HG03439 (cell line): ENCODE measurements around the gene DDX39B.
"Not testable (repeated sequence)": the region's sequence is repeated elsewhere in the genome, so short reads cannot be mapped to it uniquely, and the experiment has no call there.

Experiments used
- ATAC-seq: cut with Tn5 transposase; IDR thresholded peaks from one replicate; pipeline ENCODE4 v1.9.1; 2021; ENCODE audit warnings: mild to moderate bottlenecking, moderate library complexity; ENCODE audit not compliant: unreplicated experiment

The DDX39B gene

DNA sequence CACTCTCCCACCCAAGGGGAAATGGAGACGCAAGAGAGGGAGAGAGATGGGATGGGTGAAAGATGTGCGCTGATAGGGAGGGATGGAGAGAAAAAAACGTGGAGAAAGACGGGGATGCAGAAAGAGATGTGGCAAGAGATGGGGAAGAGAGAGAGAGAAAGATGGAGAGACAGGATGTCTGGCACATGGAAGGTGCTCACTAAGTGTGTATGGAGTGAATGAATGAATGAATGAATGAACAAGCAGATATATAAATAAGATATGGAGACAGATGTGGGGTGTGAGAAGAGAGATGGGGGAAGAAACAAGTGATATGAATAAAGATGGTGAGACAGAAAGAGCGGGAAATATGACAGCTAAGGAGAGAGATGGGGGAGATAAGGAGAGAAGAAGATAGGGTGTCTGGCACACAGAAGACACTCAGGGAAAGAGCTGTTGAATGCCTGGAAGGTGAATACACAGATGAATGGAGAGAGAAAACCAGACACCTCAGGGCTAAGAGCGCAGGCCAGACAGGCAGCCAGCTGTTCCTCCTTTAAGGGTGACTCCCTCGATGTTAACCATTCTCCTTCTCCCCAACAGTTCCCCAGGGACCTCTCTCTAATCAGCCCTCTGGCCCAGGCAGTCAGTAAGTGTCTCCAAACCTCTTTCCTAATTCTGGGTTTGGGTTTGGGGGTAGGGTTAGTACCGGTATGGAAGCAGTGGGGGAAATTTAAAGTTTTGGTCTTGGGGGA, 34.3 kb upstream of the DDX39B start:
- no peak for ATAC-seq

DNA sequence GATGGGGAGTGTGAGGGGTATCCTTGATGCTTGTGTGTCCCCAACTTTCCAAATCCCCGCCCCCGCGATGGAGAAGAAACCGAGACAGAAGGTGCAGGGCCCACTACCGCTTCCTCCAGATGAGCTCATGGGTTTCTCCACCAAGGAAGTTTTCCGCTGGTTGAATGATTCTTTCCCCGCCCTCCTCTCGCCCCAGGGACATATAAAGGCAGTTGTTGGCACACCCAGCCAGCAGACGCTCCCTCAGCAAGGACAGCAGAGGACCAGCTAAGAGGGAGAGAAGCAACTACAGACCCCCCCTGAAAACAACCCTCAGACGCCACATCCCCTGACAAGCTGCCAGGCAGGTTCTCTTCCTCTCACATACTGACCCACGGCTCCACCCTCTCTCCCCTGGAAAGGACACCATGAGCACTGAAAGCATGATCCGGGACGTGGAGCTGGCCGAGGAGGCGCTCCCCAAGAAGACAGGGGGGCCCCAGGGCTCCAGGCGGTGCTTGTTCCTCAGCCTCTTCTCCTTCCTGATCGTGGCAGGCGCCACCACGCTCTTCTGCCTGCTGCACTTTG, 33.6 kb upstream of the DDX39B start, which contains the start of gene TNF:
TSS of gene TNF (plus strand) at position 231 of the 567 bp plus-strand sequence. CDS start at position 408, 177 bp downstream.
- ATAC-seq: no peak

DNA sequence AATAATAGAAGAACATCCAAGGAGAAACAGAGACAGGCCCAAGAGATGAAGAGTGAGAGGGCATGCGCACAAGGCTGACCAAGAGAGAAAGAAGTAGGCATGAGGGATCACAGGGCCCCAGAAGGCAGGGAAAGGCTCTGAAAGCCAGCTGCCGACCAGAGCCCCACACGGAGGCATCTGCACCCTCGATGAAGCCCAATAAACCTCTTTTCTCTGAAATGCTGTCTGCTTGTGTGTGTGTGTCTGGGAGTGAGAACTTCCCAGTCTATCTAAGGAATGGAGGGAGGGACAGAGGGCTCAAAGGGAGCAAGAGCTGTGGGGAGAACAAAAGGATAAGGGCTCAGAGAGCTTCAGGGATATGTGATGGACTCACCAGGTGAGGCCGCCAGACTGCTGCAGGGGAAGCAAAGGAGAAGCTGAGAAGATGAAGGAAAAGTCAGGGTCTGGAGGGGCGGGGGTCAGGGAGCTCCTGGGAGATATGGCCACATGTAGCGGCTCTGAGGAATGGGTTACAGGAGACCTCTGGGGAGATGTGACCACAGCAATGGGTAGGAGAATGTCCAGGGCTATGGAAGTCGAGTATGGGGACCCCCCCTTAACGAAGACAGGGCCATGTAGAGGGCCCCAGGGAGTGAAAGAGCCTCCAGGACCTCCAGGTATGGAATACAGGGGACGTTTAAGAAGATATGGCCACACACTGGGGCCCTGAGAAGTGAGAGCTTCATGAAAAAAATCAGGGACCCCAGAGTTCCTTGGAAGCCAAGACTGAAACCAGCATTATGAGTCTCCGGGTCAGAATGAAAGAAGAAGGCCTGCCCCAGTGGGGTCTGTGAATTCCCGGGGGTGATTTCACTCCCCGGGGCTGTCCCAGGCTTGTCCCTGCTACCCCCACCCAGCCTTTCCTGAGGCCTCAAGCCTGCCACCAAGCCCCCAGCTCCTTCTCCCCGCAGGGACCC, 32.6 kb upstream of the DDX39B start:
- no peak for ATAC-seq

- ATAC-seq: no peak
These were observed 31.7 kb upstream of the DDX39B start for GRCh38 chr6:31573239-31574105.

DNA sequence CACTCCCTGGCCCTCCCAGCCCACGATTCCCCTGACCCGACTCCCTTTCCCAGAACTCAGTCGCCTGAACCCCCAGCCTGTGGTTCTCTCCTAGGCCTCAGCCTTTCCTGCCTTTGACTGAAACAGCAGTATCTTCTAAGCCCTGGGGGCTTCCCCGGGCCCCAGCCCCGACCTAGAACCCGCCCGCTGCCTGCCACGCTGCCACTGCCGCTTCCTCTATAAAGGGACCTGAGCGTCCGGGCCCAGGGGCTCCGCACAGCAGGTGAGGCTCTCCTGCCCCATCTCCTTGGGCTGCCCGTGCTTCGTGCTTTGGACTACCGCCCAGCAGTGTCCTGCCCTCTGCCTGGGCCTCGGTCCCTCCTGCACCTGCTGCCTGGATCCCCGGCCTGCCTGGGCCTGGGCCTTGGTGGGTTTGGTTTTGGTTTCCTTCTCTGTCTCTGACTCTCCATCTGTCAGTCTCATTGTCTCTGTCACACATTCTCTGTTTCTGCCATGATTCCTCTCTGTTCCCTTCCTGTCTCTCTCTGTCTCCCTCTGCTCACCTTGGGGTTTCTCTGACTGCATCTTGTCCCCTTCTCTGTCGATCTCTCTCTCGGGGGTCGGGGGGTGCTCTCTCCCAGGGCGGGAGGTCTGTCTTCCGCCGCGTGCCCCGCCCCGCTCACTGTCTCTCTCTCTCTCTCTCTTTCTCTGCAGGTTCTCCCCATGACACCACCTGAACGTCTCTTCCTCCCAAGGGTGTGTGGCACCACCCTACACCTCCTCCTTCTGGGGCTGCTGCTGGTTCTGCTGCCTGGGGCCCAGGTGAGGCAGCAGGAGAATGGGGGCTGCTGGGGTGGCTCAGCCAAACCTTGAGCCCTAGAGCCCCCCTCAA, 30.5 kb upstream of the DDX39B start, which contains the start of gene LTA:
TSS of gene LTA (plus strand) at position 249 of the 871 bp plus-strand sequence. CDS start at position 703, 454 bp downstream.
- ATAC-seq: peak; percentile 34

GRCh38 chr6:31569861-31570536, 28.2 kb upstream of the DDX39B start:
- no peak for ATAC-seq

DNA sequence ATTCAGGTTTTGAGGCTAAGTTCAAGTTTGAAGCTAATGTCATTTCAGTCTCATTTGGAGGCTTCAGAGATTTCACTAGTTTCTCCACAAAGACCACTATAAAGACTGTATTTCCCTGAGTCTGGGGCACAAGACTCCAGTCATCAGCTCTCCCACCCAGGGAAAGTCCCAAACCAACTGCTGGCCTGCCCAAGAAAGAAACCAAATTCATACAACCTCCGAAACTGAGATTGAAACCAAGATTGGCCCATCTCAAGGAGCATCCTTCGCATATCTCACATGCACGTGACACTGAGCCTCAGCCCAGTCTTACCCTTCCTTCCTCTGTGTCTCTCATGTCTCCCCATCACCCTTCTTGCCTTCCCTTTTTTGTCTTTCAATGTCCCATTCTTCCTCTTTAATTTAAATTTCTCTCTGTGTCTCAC, 26.7 kb upstream of the DDX39B start:
- peak; percentile 63 for ATAC-seq

GRCh38 chr6:31567531-31568370, 25.9 kb upstream of the DDX39B start:
- ATAC-seq: no peak

DNA sequence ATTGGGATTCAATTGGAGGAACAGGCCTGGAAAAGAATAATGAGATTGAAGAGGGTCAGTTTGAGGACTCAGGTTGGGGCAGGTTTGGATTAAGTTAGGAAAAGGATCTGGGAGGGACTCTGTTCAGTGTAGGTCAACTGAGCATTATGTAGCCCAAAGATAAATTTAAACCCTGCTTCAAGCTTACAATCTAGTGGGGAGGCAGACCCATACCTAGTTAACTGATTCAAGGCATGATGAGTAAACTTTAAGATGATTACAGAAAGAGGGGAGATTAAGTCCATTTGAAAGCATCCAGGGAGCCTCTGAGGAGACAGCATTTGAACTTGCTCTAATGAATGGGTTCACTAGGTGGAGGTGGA, 18.9 kb upstream of the DDX39B start:
- no peak for ATAC-seq

DNA sequence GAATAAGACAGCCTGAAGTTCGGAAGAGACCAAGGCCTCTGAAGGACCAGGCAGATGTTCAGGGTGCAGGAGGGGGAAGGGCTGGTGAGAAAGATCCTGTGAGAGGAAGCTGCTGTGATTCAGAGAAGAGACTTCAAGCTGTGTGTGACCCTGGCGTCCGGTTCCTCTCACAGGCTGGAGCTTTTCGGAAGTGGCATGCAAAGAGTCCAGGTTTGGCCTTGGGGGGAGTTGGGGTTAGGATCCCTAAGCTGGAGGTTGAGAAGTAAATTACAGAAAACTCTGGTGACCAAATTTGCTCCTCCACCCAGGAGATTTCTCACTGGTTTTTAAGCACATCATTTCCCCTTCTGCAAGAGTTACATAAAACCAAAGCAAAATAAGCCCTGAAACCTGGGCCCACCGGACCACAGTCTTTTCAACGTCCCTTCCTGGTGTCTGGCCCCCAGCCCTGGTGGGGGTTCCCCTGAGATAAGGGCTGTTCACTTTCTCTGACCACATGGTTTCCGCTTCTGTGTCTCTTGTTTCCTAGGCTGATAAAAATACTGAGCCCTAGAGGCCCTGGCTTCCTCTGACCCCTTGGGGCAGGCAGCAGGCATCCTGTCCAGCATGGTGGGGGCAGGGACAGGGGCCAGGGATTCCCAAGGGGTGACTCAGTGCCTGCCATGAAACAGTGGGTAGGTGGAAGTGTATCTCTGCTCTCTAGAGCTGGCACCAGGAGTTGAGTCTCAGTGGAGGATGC, 18.3 kb upstream of the DDX39B start:
- ATAC-seq: peak; percentile 65

DNA sequence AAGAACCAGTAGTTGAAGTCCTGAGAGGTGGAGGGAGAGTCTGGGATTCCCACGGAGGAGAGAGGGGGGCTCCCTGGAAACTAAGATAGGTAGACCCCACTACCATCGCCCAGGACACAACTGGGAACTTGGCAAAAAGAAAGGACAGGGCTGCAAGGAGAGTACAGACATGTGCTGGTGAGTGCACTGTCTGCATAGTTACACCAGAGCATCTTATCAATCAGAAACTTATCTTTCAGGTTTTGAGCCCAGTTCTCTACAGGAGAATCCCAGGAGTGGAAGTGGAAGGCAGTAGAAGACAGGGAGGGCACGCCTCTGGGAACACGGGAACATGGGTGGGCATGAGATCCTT, 17.8 kb upstream of the DDX39B start:
- ATAC-seq: peak; percentile 7

- ATAC-seq: no peak
These were observed 17.1 kb upstream of the DDX39B start for GRCh38 chr6:31558631-31559500.

DNA sequence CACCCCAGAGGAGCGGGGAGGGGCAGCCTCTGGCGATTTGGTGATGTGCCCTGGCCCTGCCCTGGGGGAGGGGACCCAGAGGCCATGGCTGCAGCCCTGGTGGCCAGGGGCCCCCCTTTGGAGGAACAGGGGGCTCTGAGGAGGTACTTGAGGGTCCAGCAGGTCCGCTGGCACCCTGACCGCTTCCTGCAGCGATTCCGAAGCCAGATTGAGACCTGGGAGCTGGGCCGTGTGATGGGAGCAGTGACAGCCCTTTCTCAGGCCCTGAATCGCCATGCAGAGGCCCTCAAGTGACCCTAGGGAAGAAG, 16.5 kb upstream of the DDX39B start:
- no peak for ATAC-seq

GRCh38 chr6:31557443-31558317, 15.9 kb upstream of the DDX39B start:
- no peak for ATAC-seq

DNA sequence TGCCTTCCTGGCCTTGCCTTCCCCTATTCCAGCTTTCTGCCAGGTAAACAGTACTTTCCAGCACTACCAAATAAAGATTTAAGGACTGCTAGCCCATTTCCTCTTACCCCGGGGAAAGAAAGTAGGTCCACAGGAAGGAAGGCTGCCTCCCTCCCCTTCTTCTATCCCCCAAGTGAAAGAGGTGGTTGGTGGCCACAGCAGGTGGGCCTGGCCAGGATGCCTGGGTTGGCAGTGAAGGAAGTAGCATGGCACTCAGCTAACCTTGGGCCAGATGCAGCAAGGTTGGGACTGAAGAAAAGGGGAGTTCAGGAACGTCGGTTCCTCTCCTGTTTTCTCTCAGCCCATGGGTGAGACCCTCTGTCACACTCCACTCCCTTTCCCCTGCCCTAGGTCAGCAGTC, 14.5 kb upstream of the DDX39B start:
- ATAC-seq: no peak

DNA sequence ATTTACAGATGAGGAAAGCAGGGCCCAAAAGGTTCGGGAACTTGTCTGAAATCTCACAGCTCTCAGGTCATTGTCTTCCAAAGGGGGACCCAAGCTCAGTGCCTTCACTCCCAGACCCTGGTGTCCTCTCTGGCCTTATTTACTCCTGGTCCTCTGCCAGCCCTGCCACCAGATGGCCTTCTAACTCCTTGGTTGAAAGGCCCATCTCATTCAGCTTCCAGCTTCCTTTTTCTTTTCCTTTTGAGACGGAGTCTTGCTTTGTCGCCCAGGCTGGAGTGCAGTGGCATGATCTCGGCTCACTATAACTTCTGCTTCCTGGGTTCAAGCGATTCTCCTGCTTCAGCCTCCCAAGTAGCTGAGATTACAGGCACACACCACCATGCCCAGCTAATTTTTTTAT, 9.6 kb upstream of the DDX39B start:
- ATAC-seq: not testable (repeated sequence)
